H9 (cell line): ENCODE measurements around the gene SHTN1. TPM values are rescaled to one million over a fixed set of nuclear protein-coding genes. Genes with fewer than 3 reads are reported as not detected.

ENCODE experiments used
- DNase-seq: peaks from one replicate; pipeline ENCODE4 v3.0.0-alpha.2; 2017
- H2AFZ ChIP-seq: one replicate; pipeline ENCODE4 v1.6.1; 2013; ENCODE audit warnings: mild to moderate bottlenecking, low read length, control low read depth, moderate library complexity
- H2AK5ac ChIP-seq: 2 replicates; pipeline ENCODE4 v1.6.1; 2013; ENCODE audit warnings: low read length, control low read depth, mixed read lengths; ENCODE audit not compliant: insufficient read length
- H2BK120ac ChIP-seq: one replicate; pipeline ENCODE4 v1.6.1; 2013; ENCODE audit warnings: low read depth, mild to moderate bottlenecking, low read length, control low read depth, inconsistent platforms; ENCODE audit not compliant: poor library complexity, severe bottlenecking
- H2BK12ac ChIP-seq: 2 replicates; pipeline ENCODE4 v1.6.1; 2013; ENCODE audit warnings: low read length, control low read depth, mixed read lengths, low read depth; ENCODE audit not compliant: insufficient read length
- H2BK15ac ChIP-seq: 2 replicates; pipeline ENCODE4 v1.6.1; 2013; ENCODE audit warnings: low read depth, low read length, control low read depth
- H2BK20ac ChIP-seq: one replicate; pipeline ENCODE4 v1.6.1; 2013; ENCODE audit warnings: low read depth, mild to moderate bottlenecking, low read length, control low read depth, inconsistent platforms; ENCODE audit not compliant: poor library complexity, severe bottlenecking
- H2BK5ac ChIP-seq: 2 replicates; pipeline ENCODE4 v1.6.1; 2013; ENCODE audit warnings: low read length, control low read depth, mixed read lengths; ENCODE audit not compliant: insufficient read length
- H3K14ac ChIP-seq: 2 replicates; pipeline ENCODE4 v1.6.1; 2013; ENCODE audit warnings: low read length, control low read depth; ENCODE audit not compliant: insufficient read depth
- H3K18ac ChIP-seq: 2 replicates; pipeline ENCODE4 v1.6.1; 2013; ENCODE audit warnings: low read depth, mild to moderate bottlenecking, mixed read lengths, low read length, control low read depth; ENCODE audit not compliant: insufficient read length
- H3K23ac ChIP-seq: 2 replicates; pipeline ENCODE4 v1.6.1; 2013; ENCODE audit warnings: low read length, control low read depth, mixed read lengths, low read depth; ENCODE audit not compliant: insufficient read length
- H3K23me2 ChIP-seq: 2 replicates; pipeline ENCODE4 v1.6.1; 2013; ENCODE audit warnings: low read depth, mild to moderate bottlenecking, mixed read lengths, low read length, control low read depth; ENCODE audit not compliant: insufficient read length, poor library complexity, severe bottlenecking
- H3K27ac ChIP-seq: 2 replicates; pipeline ENCODE4 v1.5.1; 2013; ENCODE audit warnings: low read length, control low read depth, mixed read lengths, low read depth; ENCODE audit not compliant: insufficient read length
- H3K27me3 ChIP-seq: 2 replicates; pipeline ENCODE4 v1.6.1; 2013; ENCODE audit warnings: low read length, control low read depth, inconsistent platforms; ENCODE audit not compliant: insufficient read depth
- H3K4ac ChIP-seq: 2 replicates; pipeline ENCODE4 v1.6.1; 2013; ENCODE audit warnings: low read depth, mild to moderate bottlenecking, control low read depth, inconsistent platforms, low read length, moderate library complexity
- H3K4me1 ChIP-seq: 2 replicates; pipeline ENCODE4 v1.6.1; 2013; ENCODE audit warnings: low read length, control low read depth, inconsistent platforms; ENCODE audit not compliant: insufficient read depth
- H3K4me2 ChIP-seq: 2 replicates; pipeline ENCODE4 v1.6.1; 2013; ENCODE audit warnings: low read length, control low read depth, mixed read lengths; ENCODE audit not compliant: insufficient read length, insufficient read depth
- H3K56ac ChIP-seq: 2 replicates; pipeline ENCODE4 v1.6.1; 2013; ENCODE audit warnings: low read depth, mild to moderate bottlenecking, mixed read lengths, low read length, control low read depth; ENCODE audit not compliant: insufficient read length
- H3K79me1 ChIP-seq: 2 replicates; pipeline ENCODE4 v1.6.1; 2013; ENCODE audit warnings: low read depth, mild to moderate bottlenecking, moderate library complexity, low read length, control low read depth, inconsistent platforms; ENCODE audit not compliant: insufficient read depth, poor library complexity, severe bottlenecking
- H3K79me2 ChIP-seq: 2 replicates; pipeline ENCODE4 v1.6.1; 2013; ENCODE audit warnings: low read length, control low read depth, inconsistent platforms; ENCODE audit not compliant: insufficient read depth
- H3K9ac ChIP-seq: 2 replicates; pipeline ENCODE4 v1.6.1; 2013; ENCODE audit warnings: low read length, control low read depth, mixed read lengths; ENCODE audit not compliant: insufficient read length; ENCODE audit errors: extremely low read depth
- H3K9me3 ChIP-seq: one replicate; pipeline ENCODE4 v1.6.1; 2013; ENCODE audit warnings: low read depth, low read length, inconsistent platforms; ENCODE audit not compliant: control insufficient read depth
- H3T11ph ChIP-seq: one replicate; pipeline ENCODE4 v1.6.1; 2013; ENCODE audit warnings: mild to moderate bottlenecking, low read length, control low read depth, inconsistent platforms
- H4K20me1 ChIP-seq: one replicate; pipeline ENCODE4 v1.6.1; 2013; ENCODE audit not compliant: control insufficient read depth, insufficient read length, insufficient read depth
- H4K5ac ChIP-seq: 2 replicates; pipeline ENCODE4 v1.6.1; 2013; ENCODE audit warnings: low read depth, mild to moderate bottlenecking, mixed read lengths, low read length, control low read depth; ENCODE audit not compliant: insufficient read length
- H4K8ac ChIP-seq: replicated peaks from 2 replicates; pipeline ENCODE4 v1.6.1; 2013; ENCODE audit warnings: low read length, control low read depth, mixed read lengths, low read depth; ENCODE audit not compliant: insufficient read length
- H4K91ac ChIP-seq: 2 replicates; pipeline ENCODE4 v1.6.1; 2013; ENCODE audit warnings: low read depth, mild to moderate bottlenecking, moderate library complexity, mixed read lengths, low read length, control low read depth; ENCODE audit not compliant: insufficient read length
- H3K27ac Mint-ChIP-seq, 3 experiments: 2 replicates in 2 of 3; 3 replicates in 1 of 3; pipeline ENCODE4 v1.8.0; 2020 to 2021; ENCODE audit warnings: mixed read lengths in 3 of 3, mild to moderate bottlenecking in 1 of 3, moderate library complexity in 1 of 3
- H3K27me3 Mint-ChIP-seq: 2 replicates; pipeline ENCODE4 v1.8.0; 2021; ENCODE audit warnings: low read depth, mild to moderate bottlenecking, moderate library complexity, mixed read lengths
- H3K36me3 Mint-ChIP-seq, 3 experiments: 2 replicates in 2 of 3; 3 replicates in 1 of 3; pipeline ENCODE4 v1.8.0; 2020 to 2021; ENCODE audit warnings: low read depth in 3 of 3, mixed read lengths in 3 of 3; ENCODE audit not compliant: insufficient read depth in 1 of 3
- H3K4me1 Mint-ChIP-seq, 2 experiments: 2 replicates each; pipeline ENCODE4 v1.8.0; 2020; ENCODE audit warnings: mixed read lengths in 2 of 2
- H3K4me3 Mint-ChIP-seq, 2 experiments: 2 replicates in 1 of 2; 3 replicates in 1 of 2; pipeline ENCODE4 v1.8.0; 2020 to 2021; ENCODE audit warnings: mild to moderate bottlenecking in 2 of 2, mixed read lengths in 2 of 2, moderate library complexity in 1 of 2
- H3K9me3 Mint-ChIP-seq, 2 experiments: 2 replicates in 1 of 2; 3 replicates in 1 of 2; pipeline ENCODE4 v1.8.0; 2020; ENCODE audit warnings: mild to moderate bottlenecking in 2 of 2, mixed read lengths in 2 of 2, moderate library complexity in 1 of 2
- WGBS: extraction: QIAGEN DNeasy Blood & Tissue Kit; methylation state at CpG from one replicate; pipeline ENCODE4 v1.1.7; 2013; ENCODE audit warnings: missing lambda C conversion rate, low lambda C conversion rate, mixed read lengths; ENCODE audit not compliant: insufficient read length; ENCODE audit errors: extremely low coverage; 5-methylcytosine and 5-hydroxymethylcytosine counted together
- total RNA-seq: library from RNA; stranded (reverse); gene quantifications from 2 replicates; pipeline ENCODE4 v1.2.1, GENCODE V29; 2021
- TF ChIP-seq, protein P1 (sequence below): fragments of 200-600 bp; sonication (generic); conservative IDR thresholded peaks from 3 replicates; pipeline ENCODE4 v1.8.0; 2021; ENCODE audit warnings: antibody characterized with exemption, mild to moderate bottlenecking

The SHTN1 gene
- total RNA-seq, 1 experiment from 2014 or later = 22.1 TPM

- Histone ChIP-seq H4K5ac (no peak overlapping the region), H2AFZ (no peak overlapping the region), H3K18ac (no peak overlapping the region), H3K27me3 (no peaks in the 10 kb centered on the region), H3K9me3 (no peaks in the 10 kb centered on the region), H3K4me2 (no peak overlapping the region), H3K79me2 (no peaks in the 10 kb centered on the region), H2BK15ac (no peak overlapping the region), H3T11ph (no peak overlapping the region), H3K4ac (no peak overlapping the region), H3K14ac (no peak overlapping the region), H3K27ac (no peak overlapping the region), H2BK12ac (no peak overlapping the region), H3K23ac (no peak overlapping the region), H4K91ac (no peak overlapping the region), H3K79me1 (peaks cover 3% of the 10 kb centered on the region), H4K20me1 (no peaks in the 10 kb centered on the region), H3K56ac (no peak overlapping the region), H4K8ac (no peak overlapping the region), H3K4me1 (no peaks in the 10 kb centered on the region), H2BK5ac (no peak overlapping the region), H2BK20ac (no peak overlapping the region), H3K9ac (no peak overlapping the region), H3K23me2 (no peaks in the 10 kb centered on the region), H2AK5ac (no peak overlapping the region), H2BK120ac (no peak overlapping the region)
- Mint-ChIP-seq H3K27ac (no peak overlapping the region; a peak in 1 of 7 replicates), H3K27me3 (peaks cover 1% of the 10 kb centered on the region; the same call in 1 of the 2 replicates), H3K4me1 (peaks cover 21 to 30% of the 10 kb centered on the region in 2 experiments), H3K9me3 (no peaks in the 10 kb centered on the region), H3K4me3 (no peak overlapping the region), H3K36me3 (no peaks in the 10 kb centered on the region; a peak in 1 of 7 replicates)
- no CpG with 5 or more reads among the region's 3 CpGs for WGBS
- TF ChIP-seq, protein P1, sequence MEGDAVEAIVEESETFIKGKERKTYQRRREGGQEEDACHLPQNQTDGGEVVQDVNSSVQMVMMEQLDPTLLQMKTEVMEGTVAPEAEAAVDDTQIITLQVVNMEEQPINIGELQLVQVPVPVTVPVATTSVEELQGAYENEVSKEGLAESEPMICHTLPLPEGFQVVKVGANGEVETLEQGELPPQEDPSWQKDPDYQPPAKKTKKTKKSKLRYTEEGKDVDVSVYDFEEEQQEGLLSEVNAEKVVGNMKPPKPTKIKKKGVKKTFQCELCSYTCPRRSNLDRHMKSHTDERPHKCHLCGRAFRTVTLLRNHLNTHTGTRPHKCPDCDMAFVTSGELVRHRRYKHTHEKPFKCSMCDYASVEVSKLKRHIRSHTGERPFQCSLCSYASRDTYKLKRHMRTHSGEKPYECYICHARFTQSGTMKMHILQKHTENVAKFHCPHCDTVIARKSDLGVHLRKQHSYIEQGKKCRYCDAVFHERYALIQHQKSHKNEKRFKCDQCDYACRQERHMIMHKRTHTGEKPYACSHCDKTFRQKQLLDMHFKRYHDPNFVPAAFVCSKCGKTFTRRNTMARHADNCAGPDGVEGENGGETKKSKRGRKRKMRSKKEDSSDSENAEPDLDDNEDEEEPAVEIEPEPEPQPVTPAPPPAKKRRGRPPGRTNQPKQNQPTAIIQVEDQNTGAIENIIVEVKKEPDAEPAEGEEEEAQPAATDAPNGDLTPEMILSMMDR = no peak
- DNase-seq = no peak
Measured at GRCh38 chr10:116984202-116984990, 20.6 kb downstream of the SHTN1 start.
